Activated CD8-positive, alpha-beta memory T cell treated with anti-CD3 and anti-CD28 coated beads, Interleukin-2, amount 10 ng/mL, durations not matched to agents 7 days and 5 days (primary cell): Measurements from ENCODE around the gene RBM25. TPM values are rescaled to one million over a fixed set of nuclear protein-coding genes. Genes with fewer than 3 reads are reported as not detected.
"Not testable (repeated sequence)": the region's sequence is repeated elsewhere in the genome, so short reads cannot be mapped to it uniquely, and the experiment has no call there.

Source experiments
- ATAC-seq: fragments of 150-1000 bp; cut with Tn5 transposase; one replicate; pipeline ENCODE4 v1.10.0; 2021; ENCODE audit warnings: moderate library complexity
- CTCF ChIA-PET: fragments of 350-600 bp; sonication (Branson Sonifier 250); formaldehyde crosslinking; loops from one replicate; lab custom pipeline; 2021; ENCODE audit warnings: antibody characterized with exemption; lab: Charles Lee
- DNase-seq: peaks from one replicate; pipeline ENCODE4 v3.0.0-alpha.2; 2020
- H3K27ac Mint-ChIP-seq: one replicate; pipeline ENCODE4 v1.8.0; 2021; ENCODE audit warnings: mild to moderate bottlenecking, mixed read lengths
- H3K27me3 Mint-ChIP-seq: one replicate; pipeline ENCODE4 v1.8.0; 2021; ENCODE audit warnings: mixed read lengths
- H3K36me3 Mint-ChIP-seq: one replicate; pipeline ENCODE4 v1.8.0; 2021; ENCODE audit warnings: mild to moderate bottlenecking, mixed read lengths
- H3K4me1 Mint-ChIP-seq: one replicate; pipeline ENCODE4 v1.8.0; 2021; ENCODE audit warnings: mixed read lengths
- H3K4me3 Mint-ChIP-seq: one replicate; pipeline ENCODE4 v1.8.0; 2021; ENCODE audit warnings: mild to moderate bottlenecking, moderate library complexity, mixed read lengths
- H3K9me3 Mint-ChIP-seq: one replicate; pipeline ENCODE4 v1.8.0; 2022; ENCODE audit warnings: low read depth, mixed read lengths
- total RNA-seq, 2 experiments: library from RNA; stranded (reverse); gene quantifications; one replicate each; pipeline ENCODE4 v1.2.3, GENCODE V29; 2021

The RBM25 gene
- total RNA-seq, 2 experiments from 2014 or later: 107 to 117 TPM

GRCh38 chr14:73153272-73153671 is 94.9 kb downstream of the RBM25 start:
- CTCF ChIA-PET: interaction anchor here (1.0 kb wide), 1 partner anchor 20 kb away, joined by 4 read pairs; no protein-coding TSS in a partner anchor
- Mint-ChIP-seq H3K27ac (no peak overlapping the region), H3K4me3 (no peak overlapping the region), H3K27me3 (no peaks in the 10 kb centered on the region), H3K9me3 (no peaks in the 10 kb centered on the region), H3K4me1 (no peaks in the 10 kb centered on the region), H3K36me3 (peaks cover 33% of the 10 kb centered on the region)
- ATAC-seq (no peak), DNase-seq (no peak)

- peaks cover 45% of the 10 kb centered on the region for H3K36me3 Mint-ChIP-seq
- no peak for ATAC-seq
These were observed 103.9 kb downstream of the RBM25 start for GRCh38 chr14:73162251-73162650.

GRCh38 chr14:73166399-73166798 is 108.1 kb downstream of the RBM25 start:
- Mint-ChIP-seq H3K4me1 (no peaks in the 10 kb centered on the region), H3K4me3 (no peak overlapping the region), H3K27me3 (no peaks in the 10 kb centered on the region), H3K36me3 (peaks cover 25% of the 10 kb centered on the region), H3K27ac (no peak overlapping the region), H3K9me3 (no peaks in the 10 kb centered on the region)
- CTCF ChIA-PET: interaction anchor here (0.7 kb wide), 1 partner anchor 1159 kb away, joined by 4 read pairs; no protein-coding TSS in a partner anchor
- ATAC-seq: no peak
- DNase-seq: no peak

More at GRCh38 chr14:73162251-73162650, 103.9 kb downstream of the RBM25 start:
- Mint-ChIP-seq H3K27ac (no peak overlapping the region), H3K27me3 (no peaks in the 10 kb centered on the region), H3K4me3 (no peak overlapping the region), H3K4me1 (no peaks in the 10 kb centered on the region), H3K9me3 (no peaks in the 10 kb centered on the region)
- DNase-seq: no peak
- CTCF ChIA-PET: no interaction called here

- peaks cover 1% of the 10 kb centered on the region for H3K4me1 Mint-ChIP-seq
- ATAC-seq (no peak), DNase-seq (no peak)
- no peak overlapping the region for H3K27ac Mint-ChIP-seq
- no peak overlapping the region for H3K4me3 Mint-ChIP-seq
- no peaks in the 10 kb centered on the region for H3K9me3 Mint-ChIP-seq
- CTCF ChIA-PET: no interaction called here
- H3K27me3 Mint-ChIP-seq: no peaks in the 10 kb centered on the region
- H3K36me3 Mint-ChIP-seq: peaks cover 23% of the 10 kb centered on the region
These were observed 109.4 kb downstream of the RBM25 start for GRCh38 chr14:73167727-73168126.

- DNase-seq: no peak
- no peaks in the 10 kb centered on the region for H3K27me3 Mint-ChIP-seq
- H3K4me1 Mint-ChIP-seq: peaks cover 3% of the 10 kb centered on the region
- H3K9me3 Mint-ChIP-seq: no peaks in the 10 kb centered on the region
- no peak overlapping the region for H3K4me3 Mint-ChIP-seq
- ATAC-seq: no peak
- H3K27ac Mint-ChIP-seq: no peak overlapping the region
- CTCF ChIA-PET: no interaction called here
- H3K36me3 Mint-ChIP-seq: peaks cover 24% of the 10 kb centered on the region
These were observed 109.9 kb downstream of the RBM25 start for GRCh38 chr14:73168274-73168673.

- CTCF ChIA-PET: no interaction called here
- DNase-seq (no peak), ATAC-seq (no peak)
- Mint-ChIP-seq H3K27me3 (no peaks in the 10 kb centered on the region), H3K27ac (no peak overlapping the region), H3K4me3 (no peak overlapping the region), H3K36me3 (peaks cover 23% of the 10 kb centered on the region), H3K9me3 (no peaks in the 10 kb centered on the region), H3K4me1 (peaks cover 3% of the 10 kb centered on the region)
These were observed 110.4 kb downstream of the RBM25 start for GRCh38 chr14:73168691-73169090.

- H3K36me3 Mint-ChIP-seq: peaks cover 22% of the 10 kb centered on the region
- H3K4me1 Mint-ChIP-seq, H3K27ac Mint-ChIP-seq, H3K4me3 Mint-ChIP-seq, ATAC-seq, H3K9me3 Mint-ChIP-seq, H3K27me3 Mint-ChIP-seq, DNase-seq, CTCF ChIA-PET: not testable (repeated sequence)
These were observed 111.5 kb downstream of the RBM25 start for GRCh38 chr14:73169855-73170254.

GRCh38 chr14:73170686-73171085 is 112.4 kb downstream of the RBM25 start:
- H3K27me3 Mint-ChIP-seq: no peaks in the 10 kb centered on the region
- CTCF ChIA-PET: no interaction called here

GRCh38 chr14:73172500-73172899 is 114.2 kb downstream of the RBM25 start:
- CTCF ChIA-PET: interaction anchor here (0.7 to 2.3 kb wide), 12 partner anchors 36 to 460 kb away, joined by 3 to 24 read pairs (median 4); partner anchors contain the start of genes ACOT2 and PSEN1
- H3K4me1 Mint-ChIP-seq: peaks cover 3% of the 10 kb centered on the region
- no peaks in the 10 kb centered on the region for H3K27me3 Mint-ChIP-seq
- no peaks in the 10 kb centered on the region for H3K9me3 Mint-ChIP-seq
- DNase-seq: no peak
- H3K27ac Mint-ChIP-seq: no peak overlapping the region
- no peak overlapping the region for H3K4me3 Mint-ChIP-seq
- ATAC-seq: no peak
- peaks cover 35% of the 10 kb centered on the region for H3K36me3 Mint-ChIP-seq

More at GRCh38 chr14:73170686-73171085, 112.4 kb downstream of the RBM25 start:
- Mint-ChIP-seq H3K9me3 (no peaks in the 10 kb centered on the region), H3K27ac (no peak overlapping the region), H3K36me3 (peaks cover 23% of the 10 kb centered on the region), H3K4me3 (no peak overlapping the region), H3K4me1 (peaks cover 3% of the 10 kb centered on the region)
- DNase-seq: no peak
- no peak for ATAC-seq

- Mint-ChIP-seq H3K27me3 (no peaks in the 10 kb centered on the region), H3K9me3 (no peaks in the 10 kb centered on the region), H3K27ac (no peak overlapping the region), H3K4me3 (no peak overlapping the region), H3K36me3 (peaks cover 36% of the 10 kb centered on the region), H3K4me1 (peaks cover 3% of the 10 kb centered on the region)
- peak; percentile 42 for DNase-seq
- no peak for ATAC-seq
- CTCF ChIA-PET: interaction anchor here (0.6 to 2.3 kb wide), 15 partner anchors 20 to 460 kb away, joined by 3 to 24 read pairs (median 4); partner anchors contain the start of genes ACOT2 and PSEN1
These were observed 114.9 kb downstream of the RBM25 start for GRCh38 chr14:73173092-73173735.

Other genes starting within 250 kb of the RBM25 start
- 10 to 100 TPM; 10.2 to 12.2 TPM for gene DPF3, start 164.4 kb upstream of the RBM25 start, total RNA-seq
- gene DCAF4, start 132.1 kb upstream of the RBM25 start, total RNA-seq: 10 to 100 TPM; 17.3 to 23.1 TPM
- 10 to 100 TPM; 13.9 to 14.7 TPM for gene ZFYVE1, start 31.4 kb upstream of the RBM25 start, total RNA-seq
- gene PSEN1, start 78.0 kb downstream of the RBM25 start, total RNA-seq: 10 to 100 TPM; 33.9 to 37.3 TPM
- gene PAPLN, start 179.0 kb downstream of the RBM25 start, total RNA-seq: 1 to 10 TPM in 1 of 2 experiments, under 1 TPM in 1; 0.73 to 1.8 TPM